ENCODE measurements around the gene LYST.
"Not testable (repeated sequence)": the region's sequence is repeated elsewhere in the genome, so short reads cannot be mapped to it uniquely, and the experiment has no call there.

The LYST gene

GRCh38 chr1:235809688-235810397 is 56.9 kb downstream of the LYST start:
- DNase-seq = no peak

- no peak for DNase-seq
Observed at GRCh38 chr1:235808223-235808622, 58.5 kb downstream of the LYST start.

DNA sequence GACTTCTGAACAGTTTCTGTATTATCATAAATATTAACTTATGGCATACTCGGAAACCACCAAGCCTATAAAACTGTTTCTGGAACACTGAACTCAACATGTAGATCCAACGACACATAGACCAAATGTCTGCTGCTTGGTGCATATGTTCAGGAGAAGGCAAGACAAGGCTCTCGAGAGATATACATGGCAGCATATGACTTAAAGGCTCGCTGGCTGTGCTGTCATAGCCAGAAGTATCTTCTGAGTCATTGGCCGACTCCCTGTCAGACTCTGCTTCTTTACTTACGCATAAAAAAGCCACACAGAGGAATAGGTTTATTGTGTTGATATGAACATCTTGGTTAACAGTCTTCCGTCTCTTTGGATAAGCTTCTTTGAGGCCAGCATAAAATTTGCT is 60.6 kb downstream of the LYST start:
- no peak for DNase-seq

- no peak for DNase-seq
Observed at GRCh38 chr1:235802573-235803346, 63.9 kb downstream of the LYST start.

DNA sequence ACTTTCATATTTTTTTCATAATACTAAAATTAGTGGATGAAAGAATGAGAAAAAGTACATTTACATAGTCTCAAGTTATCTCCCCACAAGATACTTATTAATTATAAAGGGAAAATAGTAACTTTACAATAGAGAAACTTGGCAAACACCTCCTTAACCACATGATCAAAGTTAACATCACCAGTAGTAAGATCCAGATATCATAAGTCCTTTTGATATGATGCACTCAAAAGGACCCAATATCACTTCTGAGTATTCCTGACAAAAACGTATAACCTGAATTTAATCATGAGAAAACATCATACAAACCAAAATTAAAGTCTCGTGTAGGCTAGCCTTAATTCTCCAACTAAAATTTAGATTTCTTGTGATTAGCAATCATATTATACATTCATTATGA is 67.4 kb downstream of the LYST start:
- no peak for DNase-seq

DNA sequence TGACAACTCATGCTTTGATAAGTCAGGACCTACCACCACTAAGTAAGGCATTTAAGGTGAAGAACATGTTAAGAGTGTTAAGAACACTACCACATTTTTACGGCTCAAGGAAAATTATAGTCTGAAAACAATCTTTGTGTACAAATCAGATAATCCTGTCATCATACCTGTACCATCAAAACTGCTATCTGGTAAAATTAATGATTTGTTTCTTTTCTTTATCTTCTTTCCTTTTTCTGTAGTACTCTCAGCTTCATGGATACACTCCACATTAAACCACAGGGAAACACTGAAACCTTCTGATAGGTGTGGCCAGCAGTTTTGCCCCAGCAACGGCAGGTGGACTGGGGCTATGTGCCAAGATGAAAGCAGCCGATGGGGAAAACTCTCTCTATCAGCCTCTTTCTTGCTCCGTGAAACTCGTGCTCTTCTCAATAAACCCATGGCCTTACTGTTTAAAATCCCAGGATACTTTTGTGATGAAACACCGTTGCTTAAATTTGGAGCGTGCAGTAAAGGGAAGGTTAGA is 75.1 kb downstream of the LYST start:
- DNase-seq = no peak

- no peak for DNase-seq
Observed at GRCh38 chr1:235790123-235790522, 76.6 kb downstream of the LYST start.

DNA sequence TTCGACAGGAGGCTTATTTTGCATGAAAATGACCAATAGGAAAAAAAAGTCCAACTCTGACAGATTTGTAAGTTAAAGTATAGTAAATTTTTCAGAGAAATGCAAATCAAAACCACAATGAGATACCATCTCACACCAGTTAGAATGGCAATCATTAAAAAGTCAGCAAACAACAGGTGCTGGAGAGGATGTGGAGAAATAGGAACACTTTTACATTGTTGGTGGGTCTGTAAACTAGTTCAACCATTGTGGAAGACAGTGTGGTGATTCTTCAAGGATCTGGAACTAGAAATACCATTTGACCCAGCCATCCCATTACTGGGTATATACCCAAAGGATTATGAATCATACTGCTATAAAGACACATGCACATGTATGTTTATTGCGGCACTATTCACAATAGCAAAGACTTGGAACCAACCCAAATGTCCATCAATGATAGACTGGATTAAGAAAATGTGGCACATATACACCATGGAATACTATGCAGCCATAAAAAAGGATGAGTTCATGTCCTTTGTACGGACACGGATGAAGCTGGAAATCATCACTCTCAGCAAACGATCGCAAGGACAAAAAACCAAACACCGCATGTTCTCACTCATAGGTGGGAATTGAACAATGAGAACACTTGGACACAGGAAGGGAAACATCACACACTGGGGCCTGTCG is 80.3 kb downstream of the LYST start:
- not testable (repeated sequence) for DNase-seq

GRCh38 chr1:235784950-235785349 is 81.8 kb downstream of the LYST start:
- no peak for DNase-seq

DNA sequence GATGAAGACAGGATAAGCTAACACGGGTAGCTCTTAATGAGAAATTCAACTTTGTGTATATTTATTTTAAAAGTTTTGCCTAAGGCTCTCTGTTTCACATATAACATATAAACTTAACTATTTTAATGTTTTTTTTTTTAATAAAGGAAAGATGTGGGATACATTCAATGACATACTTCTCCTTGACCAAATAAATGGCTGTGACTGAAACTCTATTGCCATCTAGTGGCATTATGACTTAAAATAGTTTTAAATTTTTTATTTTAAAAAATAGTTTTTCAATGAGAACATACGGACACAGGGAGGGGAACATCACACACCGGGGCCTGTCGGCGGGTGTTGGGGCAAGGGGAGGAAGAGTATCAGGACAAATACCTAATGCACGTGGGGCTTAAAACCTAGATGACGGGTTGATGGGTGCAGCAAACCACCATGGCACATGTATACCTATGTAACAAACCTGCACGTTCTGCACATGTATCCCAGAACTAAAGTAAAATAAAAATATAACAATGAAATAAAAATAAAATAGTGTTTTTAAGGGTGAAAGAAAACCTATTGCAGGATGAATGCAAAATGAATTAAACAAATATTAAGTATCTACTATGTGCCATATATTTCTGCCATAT is 83.4 kb downstream of the LYST start:
- no peak for DNase-seq

DNA sequence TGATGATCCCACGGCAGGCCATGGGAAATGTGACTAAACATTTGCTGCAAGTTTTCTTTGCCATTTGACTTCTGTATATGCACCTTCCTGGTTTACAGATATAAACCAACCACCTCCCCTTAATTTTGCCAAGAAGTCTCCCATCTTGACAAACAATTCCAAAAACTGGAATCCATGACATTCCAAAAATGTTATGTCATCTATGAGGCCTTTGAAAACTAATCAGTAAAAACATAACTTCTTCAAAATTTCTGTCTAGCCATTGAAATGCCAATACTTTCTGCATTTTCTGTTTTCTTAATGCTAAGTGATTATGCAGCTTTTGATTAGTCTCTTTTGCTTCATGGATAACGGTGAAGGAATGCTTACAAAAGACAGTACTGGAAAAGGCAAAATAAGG is 84.1 kb downstream of the LYST start:
- DNase-seq = no peak

DNA sequence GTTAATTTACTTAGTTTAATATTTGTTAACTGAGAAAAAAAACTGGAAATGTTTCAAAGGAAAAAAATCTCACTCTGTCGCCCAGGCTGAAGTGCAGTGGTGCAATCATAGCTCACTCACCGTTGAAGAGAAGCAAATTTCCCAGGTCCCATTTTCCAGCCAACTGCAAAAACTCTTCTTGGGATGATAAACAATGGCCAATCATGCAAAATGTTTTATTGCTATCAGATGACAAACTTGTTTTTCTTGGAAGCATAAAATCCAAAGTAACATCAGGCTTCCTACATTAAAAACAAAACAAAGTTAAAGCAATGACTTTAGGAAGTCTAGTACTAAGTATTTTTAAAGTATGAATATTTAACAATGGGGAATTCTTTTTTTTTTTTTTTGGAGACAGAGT is 84.9 kb downstream of the LYST start:
- DNase-seq = no peak

GRCh38 chr1:235779770-235780169 is 86.9 kb downstream of the LYST start:
- DNase-seq = no peak

DNA sequence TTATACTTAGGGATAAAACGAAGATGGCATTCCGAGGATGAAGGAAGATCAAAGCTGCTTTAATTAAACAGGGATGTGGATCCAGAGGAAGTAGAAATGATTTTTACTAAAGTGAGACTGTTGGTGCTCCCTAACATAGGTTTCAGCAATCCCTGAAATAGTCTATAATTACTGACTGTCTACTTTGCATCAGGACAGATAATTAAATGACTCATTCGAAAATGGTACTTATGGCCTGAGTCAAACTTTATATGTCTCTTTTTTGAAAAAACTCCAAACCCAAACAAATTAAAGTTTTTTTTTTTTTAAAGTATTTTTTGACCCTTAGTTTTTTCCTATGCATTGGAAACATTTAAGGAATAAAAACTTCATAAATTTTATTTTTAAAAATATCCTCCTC is 90.3 kb downstream of the LYST start:
- DNase-seq = no peak

- no peak for DNase-seq
Observed at GRCh38 chr1:235775246-235775860, 91.4 kb downstream of the LYST start.

DNA sequence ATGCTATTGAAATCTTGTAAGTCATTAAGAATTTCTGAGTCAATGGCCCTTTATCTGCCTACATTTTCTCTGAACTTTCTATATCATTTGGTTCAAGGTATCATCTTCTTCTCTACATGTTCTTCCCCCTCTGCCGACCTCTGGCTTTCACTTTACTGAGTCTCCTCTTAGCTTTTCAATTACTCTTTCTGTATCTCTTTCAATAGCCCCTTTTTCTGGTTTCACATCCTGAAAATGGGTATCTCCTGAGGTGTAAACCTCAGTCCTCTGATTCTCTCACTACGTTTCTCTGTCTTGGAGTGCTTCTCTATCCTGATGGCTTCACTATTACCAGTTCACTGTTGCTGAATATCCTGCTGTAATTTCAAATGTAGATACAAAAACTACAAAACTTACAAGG is 98.9 kb downstream of the LYST start:
- no peak for DNase-seq

DNA sequence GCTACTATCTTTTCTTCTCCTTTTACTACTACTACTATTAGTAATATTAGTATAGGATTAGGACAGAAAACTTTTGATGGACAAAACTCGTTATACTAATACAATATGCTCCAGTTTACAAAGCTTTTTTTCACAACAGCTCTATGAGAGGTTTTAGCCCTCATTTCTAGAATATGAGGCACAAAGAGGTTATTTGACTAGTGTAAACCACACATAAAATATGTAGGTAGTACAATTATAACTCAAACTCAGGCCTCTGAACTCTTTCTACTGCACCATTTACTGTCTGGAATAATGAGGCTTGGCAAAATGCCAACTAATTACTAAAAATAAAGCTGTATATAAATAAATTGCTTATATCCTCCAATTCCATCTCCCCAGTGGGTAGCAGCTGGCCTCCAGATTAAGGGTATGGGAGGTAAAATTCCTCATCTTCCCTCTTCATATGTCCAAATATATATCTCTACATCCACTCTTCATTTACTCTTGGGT is 99.9 kb downstream of the LYST start:
- DNase-seq = no peak

DNA sequence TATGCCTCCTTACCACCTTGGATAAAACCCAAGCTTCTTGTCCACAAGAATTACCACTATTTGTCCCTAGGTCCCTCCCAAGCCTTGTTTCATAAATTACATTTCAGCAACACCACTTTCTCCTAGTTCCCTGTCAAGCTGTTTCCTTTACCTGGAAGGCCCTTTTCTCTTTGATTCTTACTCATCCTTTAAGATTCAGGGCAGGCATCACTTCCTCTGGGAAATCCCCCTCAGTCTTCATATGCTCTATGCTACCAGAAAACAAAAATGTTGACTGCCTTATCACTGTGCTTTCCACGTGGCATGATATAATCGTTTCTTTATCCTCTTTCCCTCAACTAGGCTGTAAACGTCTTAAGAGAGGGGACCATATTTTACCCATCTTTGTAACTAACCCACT is 102.7 kb downstream of the LYST start:
- DNase-seq = no peak

GRCh38 chr1:235759336-235759735 is 107.4 kb downstream of the LYST start:
- DNase-seq = no peak

DNA sequence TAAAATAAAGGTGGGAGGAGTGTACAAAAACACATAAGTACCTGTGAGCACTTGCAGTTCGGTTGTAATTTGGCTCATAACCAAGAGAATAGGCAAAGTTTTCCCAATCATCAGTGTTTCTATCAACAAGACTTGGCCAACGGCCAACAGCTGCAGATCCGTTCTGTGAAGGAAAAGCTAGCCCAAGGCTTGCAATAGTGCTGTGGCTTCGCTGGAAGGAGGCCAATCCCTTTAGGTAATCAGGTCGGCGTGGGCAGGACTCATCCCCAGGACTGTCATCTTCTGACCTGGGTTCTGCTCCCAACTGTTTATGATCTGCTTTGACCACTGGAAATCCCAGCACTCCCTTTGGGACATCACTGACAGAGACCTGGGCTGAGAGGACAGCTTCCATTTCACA is 107.8 kb downstream of the LYST start:
- DNase-seq = no peak

DNA sequence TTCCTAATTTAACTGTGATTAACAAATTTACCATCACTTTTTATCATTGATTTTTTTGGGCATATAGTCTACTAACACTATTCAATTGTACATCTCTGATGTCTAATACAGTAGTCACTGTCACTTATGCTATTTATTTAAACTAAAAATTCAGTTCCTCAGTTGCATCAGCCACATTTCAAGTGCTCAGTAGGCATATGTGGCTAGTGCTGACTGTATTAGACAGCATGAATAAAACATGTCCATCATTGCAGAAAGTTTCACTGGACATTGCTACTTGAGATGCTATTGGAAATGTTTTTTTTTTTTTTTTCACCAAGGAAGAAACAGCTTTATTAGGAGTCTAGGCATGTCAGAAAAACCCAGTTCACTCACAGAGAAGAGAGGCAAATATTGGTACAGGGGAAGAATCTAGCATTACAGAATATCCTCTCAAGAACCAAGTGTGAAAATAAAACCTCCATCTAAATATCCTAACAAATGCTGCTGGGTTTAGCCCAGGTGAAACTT is 109.1 kb downstream of the LYST start:
- DNase-seq = no peak

GRCh38 chr1:235754186-235754585 is 112.5 kb downstream of the LYST start:
- DNase-seq = not testable (repeated sequence)
